Stimulated activated CD8-positive, alpha-beta memory T cell treated with anti-CD3 and anti-CD28 coated beads, Interleukin-15, amount 100 ng/mL, for 1 hour (primary cell): ENCODE measurements around the gene IP6K3.

Experiments used
- DNase-seq: peaks from one replicate; pipeline ENCODE4 v3.0.0-alpha.2; 2020; ENCODE audit warnings: low read depth

The IP6K3 gene

GRCh38 chr6:33722103-33722623 is 24.5 kb downstream of the IP6K3 start:
- DNase-seq: no peak

- no peak for DNase-seq
Observed at GRCh38 chr6:33721508-33721907, 25.2 kb downstream of the IP6K3 start.

GRCh38 chr6:33720998-33721397 is 25.7 kb downstream of the IP6K3 start:
- no peak for DNase-seq

GRCh38 chr6:33719326-33719987 is 27.2 kb downstream of the IP6K3 start:
- no peak for DNase-seq

- no peak for DNase-seq
Observed at GRCh38 chr6:33718713-33719112, 28.0 kb downstream of the IP6K3 start.

- no peak for DNase-seq
Observed at GRCh38 chr6:33717934-33718455, 28.7 kb downstream of the IP6K3 start.

- DNase-seq: no peak
Observed at GRCh38 chr6:33716890-33717632, 29.6 kb downstream of the IP6K3 start.

GRCh38 chr6:33716379-33716778 is 30.3 kb downstream of the IP6K3 start:
- DNase-seq: no peak

- no peak for DNase-seq
Observed at GRCh38 chr6:33714385-33715040, 32.2 kb downstream of the IP6K3 start.

- DNase-seq: no peak
Observed at GRCh38 chr6:33713786-33714185, 32.9 kb downstream of the IP6K3 start.

GRCh38 chr6:33712914-33713313 is 33.8 kb downstream of the IP6K3 start:
- DNase-seq: no peak

GRCh38 chr6:33711140-33712129 is 35.3 kb downstream of the IP6K3 start, which contains the start of gene UQCC2:
Gene UQCC2, minus strand, starts transcription at chr6:33711700. Its CDS starts 14 bp downstream, at chr6:33711686.
- peak; percentile 90 for DNase-seq

- DNase-seq: no peak
Observed at GRCh38 chr6:33710296-33711121, 36.2 kb downstream of the IP6K3 start.

- no peak for DNase-seq
Observed at GRCh38 chr6:33709605-33710295, 37.0 kb downstream of the IP6K3 start.

GRCh38 chr6:33708516-33709204 is 38.0 kb downstream of the IP6K3 start:
- no peak for DNase-seq

GRCh38 chr6:33707771-33708170 is 38.9 kb downstream of the IP6K3 start:
- no peak for DNase-seq

- DNase-seq: no peak
Observed at GRCh38 chr6:33705955-33706725, 40.6 kb downstream of the IP6K3 start.

- DNase-seq: no peak
Observed at GRCh38 chr6:33705268-33705885, 41.3 kb downstream of the IP6K3 start.
